Activated CD8-positive, alpha-beta memory T cell treated with anti-CD3 and anti-CD28 coated beads, Interleukin-2, amount 50 U/mL, for 1 hour (primary cell): ENCODE measurements around the gene EFTUD2.
A peak's percentile ranks its signal among the peaks of the same experiment; 100 is the strongest.
"Not testable (repeated sequence)": the region's sequence is repeated elsewhere in the genome, so short reads cannot be mapped to it uniquely, and the experiment has no call there.

Experiments used
- DNase-seq: peaks from one replicate; pipeline ENCODE4 v3.0.0-alpha.2; 2020; ENCODE audit errors: extremely low read depth

EFTUD2 gene

DNA sequence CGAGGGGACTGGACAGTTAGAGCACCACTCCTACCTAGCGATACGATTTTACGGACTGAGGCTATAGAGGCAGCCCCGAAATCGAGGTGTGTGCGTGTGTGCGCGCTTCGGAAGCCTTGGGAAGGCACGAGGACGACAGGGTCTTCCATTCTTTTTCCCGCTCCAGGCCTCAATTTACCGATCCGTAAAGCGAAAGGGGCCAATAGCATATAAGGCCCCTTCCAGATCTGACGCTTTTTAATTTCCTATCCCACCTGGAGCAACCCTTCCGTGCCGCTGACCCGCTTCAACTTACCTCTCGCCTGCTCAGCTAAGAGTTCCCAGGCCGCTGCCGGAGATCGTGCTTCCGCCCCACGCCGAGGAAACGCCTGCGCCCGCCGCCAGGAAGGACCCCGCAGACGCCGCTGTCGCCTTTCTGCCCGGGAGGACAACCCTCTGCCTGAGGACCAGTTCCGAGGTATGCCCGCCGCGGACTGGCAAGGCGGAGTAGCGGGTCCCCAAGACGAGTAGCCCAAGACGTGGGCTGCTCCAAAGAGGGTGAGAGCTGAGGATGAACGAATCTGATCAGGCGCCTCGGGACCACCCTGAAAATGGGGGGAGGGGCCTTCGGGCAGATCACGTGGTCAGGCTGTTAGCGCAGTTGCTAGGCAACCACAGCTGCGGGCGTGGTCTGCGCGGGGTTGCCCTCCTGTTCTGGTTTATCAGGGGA lies at the start of gene EFTUD2:
Gene EFTUD2, minus strand, starts transcription at position 372 of the 709 bp plus-strand sequence. CDS start 4,924 bp downstream, outside the sequence.
- DNase-seq = peak; percentile 88

- DNase-seq = no peak
Measured at GRCh38 chr17:44948315-44948795, 49.1 kb upstream of the EFTUD2 start.

DNA sequence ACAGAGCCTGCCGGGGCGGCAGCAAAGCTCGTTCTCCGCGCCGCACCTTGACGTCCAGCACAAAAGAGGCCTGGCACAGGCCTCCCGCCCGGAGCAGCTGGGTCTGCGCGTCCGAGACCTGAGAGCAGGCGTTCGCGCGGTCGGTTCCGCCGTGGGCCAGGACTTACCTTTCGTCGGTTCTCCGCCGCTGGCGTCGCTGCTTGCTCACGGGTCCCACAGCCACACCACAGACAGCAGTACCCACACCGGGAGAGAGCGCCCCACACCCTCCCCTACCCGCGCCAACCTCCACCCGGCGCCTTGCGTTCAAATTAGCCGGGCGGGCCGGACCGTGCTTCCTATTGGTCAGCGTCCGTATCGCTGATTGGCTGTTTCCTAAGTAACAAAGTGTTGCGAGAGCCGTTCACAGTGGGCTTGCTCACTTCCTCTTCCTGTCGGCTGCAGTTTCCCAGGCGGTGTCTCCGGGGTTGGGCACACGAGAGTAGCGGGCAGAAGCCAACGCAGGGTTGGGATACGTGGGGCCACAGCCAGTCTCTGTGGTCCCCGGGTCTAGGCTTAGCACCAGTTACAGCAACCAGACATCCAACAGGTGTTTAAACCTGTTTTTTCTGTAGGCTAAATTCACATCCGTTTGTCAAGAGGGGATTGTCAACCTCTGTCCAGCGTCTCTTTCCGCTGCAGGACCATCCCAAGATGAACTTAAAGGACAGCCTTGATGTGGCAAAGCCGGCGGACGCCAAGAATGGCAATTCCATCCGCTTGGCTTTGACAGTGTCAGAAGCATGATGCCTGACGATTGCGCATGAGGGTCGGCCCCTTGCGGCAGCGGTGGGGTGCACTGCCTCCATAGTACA lies 48.4 kb upstream of the EFTUD2 start, which contains the start of gene KIF18B:
Gene KIF18B, minus strand, starts transcription at position 313 of the 854 bp plus-strand sequence. CDS start 11,429 bp downstream, outside the sequence.
- peak; percentile 65 for DNase-seq

GRCh38 chr17:44945652-44946051 lies 46.4 kb upstream of the EFTUD2 start:
- not testable (repeated sequence) for DNase-seq

- DNase-seq = no peak
Measured at GRCh38 chr17:44942456-44942855, 43.2 kb upstream of the EFTUD2 start.

DNA sequence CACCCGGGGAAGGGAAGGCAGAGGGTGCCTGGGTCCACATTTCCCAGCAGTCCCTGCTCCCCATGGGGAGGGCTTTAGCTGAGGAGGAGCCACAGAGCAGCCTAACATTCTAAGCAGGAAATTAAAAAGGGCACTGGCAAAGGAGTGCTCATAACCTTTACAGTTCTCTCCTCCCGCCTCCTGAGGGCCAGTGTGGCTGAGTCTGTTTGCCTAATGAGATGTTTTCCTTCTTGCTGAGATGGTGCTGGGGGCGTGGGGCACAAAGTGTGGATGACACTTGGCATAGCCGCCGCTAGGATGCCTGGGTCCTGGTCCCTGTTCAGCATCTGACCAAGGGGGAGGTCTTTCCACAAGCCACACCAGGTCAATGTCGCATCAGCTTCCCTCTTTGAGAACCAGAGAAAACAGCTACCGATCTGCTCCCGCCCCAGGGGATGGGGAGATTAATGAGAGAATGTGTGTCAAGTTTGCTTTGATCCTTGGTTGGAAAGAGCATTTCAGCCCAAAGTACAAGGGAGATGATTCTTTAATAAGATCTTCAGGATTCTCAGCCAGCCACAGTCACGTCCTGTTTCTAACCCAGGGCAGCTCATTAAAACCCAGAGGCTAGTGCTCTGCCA lies 42.6 kb upstream of the EFTUD2 start:
- no peak for DNase-seq

GRCh38 chr17:44940768-44941167 lies 41.5 kb upstream of the EFTUD2 start:
- DNase-seq = no peak

DNA sequence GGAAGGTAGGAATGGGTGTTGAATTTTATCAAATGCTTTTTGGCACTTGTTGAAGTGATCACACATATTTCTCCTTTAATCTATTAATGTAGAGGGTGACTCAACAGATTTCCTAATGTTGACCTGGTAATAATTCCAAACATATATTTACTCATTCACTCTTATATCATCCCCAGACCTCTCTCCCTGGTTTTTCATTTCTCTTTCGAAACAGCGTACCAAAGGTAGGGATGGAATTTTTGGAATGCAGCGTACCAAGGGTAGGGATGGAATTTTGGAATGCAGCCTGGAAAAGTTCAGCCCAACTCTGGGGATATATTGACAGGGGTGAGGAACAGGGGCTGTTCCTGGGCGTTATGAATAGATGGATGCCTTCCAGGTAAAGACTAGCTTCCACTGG lies 41.1 kb upstream of the EFTUD2 start:
- DNase-seq = no peak

DNA sequence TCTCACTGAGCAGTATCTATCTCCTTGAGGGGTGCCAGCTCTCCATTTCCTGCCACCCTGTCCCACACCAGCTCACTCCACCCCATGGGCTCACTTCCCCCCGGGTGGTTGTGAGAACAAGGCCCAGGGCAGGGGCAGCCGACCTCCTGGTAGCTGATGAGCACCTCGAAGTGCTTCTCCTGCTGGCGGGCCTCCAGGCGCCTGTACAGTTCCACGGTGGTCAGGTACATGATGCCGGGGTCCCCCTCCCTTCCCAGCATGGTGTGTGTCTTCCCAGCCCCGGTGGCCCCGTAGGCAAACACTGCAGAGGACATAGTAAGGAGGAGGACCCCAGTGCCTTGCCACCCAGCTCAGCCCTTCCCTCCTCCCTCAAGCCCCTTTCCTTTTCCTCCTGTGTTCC lies 35.9 kb upstream of the EFTUD2 start:
- DNase-seq = no peak

- no peak for DNase-seq
Measured at GRCh38 chr17:44934745-44935105, 35.5 kb upstream of the EFTUD2 start.

- no peak for DNase-seq
Measured at GRCh38 chr17:44933824-44934744, 34.8 kb upstream of the EFTUD2 start.

DNA sequence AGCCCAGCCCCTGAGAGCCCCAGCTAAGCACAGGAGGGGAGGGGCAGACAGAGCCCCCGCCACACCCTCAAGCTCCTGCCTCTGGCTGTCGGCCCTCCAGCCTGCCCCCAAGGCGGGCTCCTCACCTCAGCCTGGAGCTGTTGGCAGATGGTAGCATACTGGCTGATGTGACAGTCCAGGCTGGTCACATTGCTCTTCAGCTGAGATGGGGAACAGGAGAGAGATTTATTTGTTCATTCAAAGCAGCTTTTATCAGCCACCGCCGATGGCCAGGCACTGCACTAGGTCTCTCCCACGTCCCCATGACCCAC lies 33.5 kb upstream of the EFTUD2 start:
- DNase-seq = no peak

- DNase-seq = no peak
Measured at GRCh38 chr17:44932096-44932786, 33.0 kb upstream of the EFTUD2 start.

DNA sequence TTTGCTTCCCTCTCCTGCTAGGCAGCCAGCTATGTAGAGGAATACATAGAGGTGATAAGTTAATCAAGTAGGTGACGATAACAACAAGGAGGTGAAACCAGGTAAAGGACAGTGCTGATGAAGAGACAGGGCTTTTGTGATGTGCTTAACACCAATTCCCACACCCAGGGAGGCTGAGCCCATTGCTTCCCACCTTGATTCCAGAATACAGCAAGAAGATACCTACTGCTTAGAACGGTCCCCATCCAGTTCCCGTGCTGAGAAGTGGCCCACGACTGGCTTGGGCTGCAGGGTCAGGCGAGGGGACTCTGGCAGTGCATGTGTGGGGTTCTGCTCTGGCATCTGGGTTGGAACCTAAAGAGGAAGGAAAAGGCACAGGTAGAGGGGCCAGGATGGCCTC lies 32.1 kb upstream of the EFTUD2 start:
- no peak for DNase-seq

GRCh38 chr17:44930667-44931066 lies 31.4 kb upstream of the EFTUD2 start:
- DNase-seq = no peak

DNA sequence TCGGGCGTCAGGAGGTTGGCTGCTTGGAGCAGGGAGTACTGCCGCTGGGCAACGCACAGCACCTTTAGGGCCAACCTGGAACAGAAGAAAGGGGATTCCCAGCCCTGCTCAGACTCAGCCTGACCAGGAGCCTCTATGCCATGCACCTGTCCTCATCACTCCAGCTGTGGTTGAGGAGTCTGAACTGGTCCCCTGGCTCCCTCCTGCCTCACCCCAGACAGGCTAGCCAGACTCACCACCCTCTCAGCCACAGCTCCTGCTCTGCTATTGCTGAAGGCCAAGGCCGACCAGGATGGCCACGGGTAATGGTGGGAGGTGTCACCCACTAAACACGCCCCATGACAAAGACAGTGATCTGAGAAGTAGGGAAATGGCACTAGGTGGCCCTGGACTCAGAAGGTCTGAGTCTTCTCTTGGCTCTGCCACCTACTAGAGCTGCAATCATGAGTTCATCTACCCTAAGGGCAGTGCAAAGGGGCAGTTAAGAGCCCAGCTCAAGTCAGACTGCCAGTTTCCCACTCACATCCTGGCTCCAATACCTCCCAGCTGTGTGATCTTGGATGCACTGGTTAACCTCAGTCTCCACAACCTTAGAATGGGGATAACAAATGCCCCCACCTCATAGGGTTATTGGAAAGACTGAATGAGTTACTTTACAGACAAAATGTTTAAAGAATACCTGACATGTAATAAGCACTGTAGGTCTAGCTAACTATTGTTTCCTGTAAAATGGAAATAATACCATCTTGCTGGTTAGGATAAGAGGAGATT lies 29.9 kb upstream of the EFTUD2 start:
- no peak for DNase-seq

DNA sequence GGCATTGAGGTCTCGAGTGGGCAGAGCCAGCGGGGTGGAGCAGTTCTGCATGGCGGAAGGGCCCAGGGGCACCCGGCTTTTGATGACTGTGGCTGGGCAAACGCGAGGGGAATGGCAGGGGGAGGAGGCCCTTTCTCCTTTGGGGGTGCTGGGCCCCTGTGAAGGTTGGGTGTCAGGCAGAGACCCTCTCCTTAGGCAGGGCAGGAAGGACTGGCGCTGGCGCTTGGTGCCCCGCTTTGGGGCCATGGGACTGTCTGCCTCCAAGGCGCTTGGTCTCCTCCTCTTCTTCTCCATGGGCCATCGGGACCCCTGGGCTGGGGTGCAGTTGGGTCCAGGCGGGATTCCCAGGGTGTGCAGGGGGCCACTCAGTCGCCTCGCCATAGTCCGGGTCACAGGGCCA lies 28.9 kb upstream of the EFTUD2 start:
- no peak for DNase-seq

GRCh38 chr17:44927696-44928095 lies 28.5 kb upstream of the EFTUD2 start:
- no peak for DNase-seq

GRCh38 chr17:44926821-44927525 lies 27.7 kb upstream of the EFTUD2 start:
- no peak for DNase-seq
